Hematopoietic multipotent progenitor cell treated with erythropoietin and hydrocortisone succinate and interleukin-3 and kit ligand, for 17 days (in vitro differentiated cells): ENCODE data around the gene RALB.
"Not testable (repeated sequence)": the region's sequence is repeated elsewhere in the genome, so short reads cannot be mapped to it uniquely, and the experiment has no call there.

ENCODE experiments used
- DNase-seq: peaks from one replicate; pipeline ENCODE4 v3.0.0-alpha.2; 2015; ENCODE audit warnings: low spot score

Gene RALB

DNA sequence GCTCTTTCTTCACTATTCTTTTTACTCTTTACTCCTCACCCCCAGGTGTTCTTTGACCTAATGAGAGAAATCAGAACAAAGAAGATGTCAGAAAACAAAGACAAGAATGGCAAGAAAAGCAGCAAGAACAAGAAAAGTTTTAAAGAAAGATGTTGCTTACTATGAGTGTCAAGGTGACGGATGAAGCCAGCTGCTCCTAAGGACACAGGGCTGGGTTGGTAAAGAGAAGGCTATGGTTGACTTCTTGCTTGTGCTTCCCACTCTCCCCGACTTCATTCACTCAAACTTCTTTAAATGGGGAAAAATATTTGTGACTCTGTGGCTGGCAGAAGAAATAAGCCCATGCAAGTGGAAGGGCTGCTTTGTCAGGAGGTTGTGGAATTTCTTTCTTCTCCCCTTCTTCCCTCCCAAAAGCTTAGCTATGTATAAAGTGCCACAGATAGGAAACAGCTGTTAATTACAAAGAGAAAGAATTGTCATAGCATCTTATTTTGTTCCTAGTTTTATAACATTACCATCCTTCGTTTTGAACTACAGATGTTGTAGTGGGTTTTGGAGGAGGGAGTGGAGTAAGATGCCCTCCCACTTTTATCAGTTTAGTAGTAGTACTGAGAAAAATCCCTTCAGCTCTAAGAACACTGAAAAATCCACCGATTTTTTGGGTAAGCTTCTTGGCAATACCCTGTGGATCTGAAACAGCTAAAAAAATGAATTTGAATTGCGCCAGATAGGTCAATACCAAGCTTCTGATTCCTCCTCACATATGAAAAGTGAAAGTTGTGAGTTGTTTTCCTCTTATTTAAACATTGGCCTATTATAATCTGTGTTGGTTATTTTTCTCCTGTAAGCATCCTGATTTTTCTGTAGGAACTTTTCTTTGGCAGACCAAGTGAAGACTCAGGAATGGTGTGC lies 40.7 kb downstream of the RALB start:
- DNase-seq = no peak

DNA sequence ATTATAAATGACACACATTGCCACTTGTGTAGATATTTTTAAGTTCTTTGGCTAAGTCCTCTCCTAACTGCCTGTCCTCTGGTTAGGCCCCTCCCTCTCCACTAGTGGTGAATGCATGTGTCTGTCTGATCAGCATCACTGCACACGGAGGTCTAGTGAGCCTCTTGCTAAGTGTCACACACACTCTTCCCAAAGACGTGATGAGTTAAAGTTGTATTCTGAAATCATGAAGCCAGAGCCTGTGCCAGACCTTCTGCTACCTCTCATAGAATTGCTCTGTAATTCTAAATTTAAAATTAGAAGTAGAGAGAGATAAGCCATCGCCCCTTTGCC lies 41.3 kb downstream of the RALB start:
- DNase-seq = no peak

DNA sequence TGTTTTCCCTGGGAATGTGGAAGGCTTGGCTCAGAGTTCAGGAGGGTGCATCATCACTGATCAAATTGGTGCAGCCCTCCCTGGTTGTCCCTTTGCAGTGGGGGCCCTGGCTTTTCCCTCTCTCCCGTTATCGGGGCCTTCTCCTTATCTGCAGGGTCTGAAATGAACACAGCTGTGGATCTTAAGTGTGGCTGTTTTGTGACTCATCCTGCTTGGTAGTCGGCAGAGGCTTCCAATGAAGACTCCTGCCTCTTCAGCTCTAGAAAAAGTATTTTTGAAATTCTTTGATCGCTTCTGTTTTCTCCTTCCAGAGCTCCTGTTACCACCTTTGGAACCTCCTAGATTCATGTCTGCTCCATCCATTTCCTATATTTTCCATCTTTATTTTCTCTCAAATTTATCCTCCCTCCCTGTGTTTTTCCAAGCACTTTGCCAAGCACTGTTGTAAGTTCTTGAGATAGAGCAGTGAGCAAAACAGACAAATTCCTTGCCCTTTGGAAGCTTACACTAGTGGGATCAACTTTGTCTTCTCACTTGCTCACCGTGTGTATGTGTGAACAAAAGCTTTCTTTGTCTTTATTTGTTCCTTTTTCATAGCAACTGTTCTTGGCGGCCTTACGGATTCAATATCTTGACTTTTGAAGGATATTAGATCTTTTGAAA lies 45.7 kb downstream of the RALB start:
- DNase-seq = no peak

DNA sequence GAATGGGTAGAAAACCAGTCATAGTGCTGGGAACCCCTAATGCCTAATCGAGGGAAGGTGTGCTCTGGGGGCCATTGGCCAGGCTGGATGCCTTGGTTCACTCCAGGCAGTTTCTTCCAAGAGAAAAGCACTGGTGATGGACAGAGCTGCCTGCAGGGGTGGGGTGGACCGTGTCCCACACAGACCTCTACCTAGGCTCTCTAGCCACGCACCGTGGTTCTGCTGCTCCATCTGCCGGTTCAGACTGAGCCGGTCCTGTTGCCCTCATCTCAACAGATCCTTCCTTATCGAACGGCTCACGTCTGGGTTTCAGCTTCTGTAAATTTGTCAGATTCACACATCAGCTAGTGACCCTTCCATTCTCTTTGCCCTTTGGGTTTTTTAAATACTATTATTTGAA lies 46.4 kb downstream of the RALB start:
- DNase-seq = no peak

DNA sequence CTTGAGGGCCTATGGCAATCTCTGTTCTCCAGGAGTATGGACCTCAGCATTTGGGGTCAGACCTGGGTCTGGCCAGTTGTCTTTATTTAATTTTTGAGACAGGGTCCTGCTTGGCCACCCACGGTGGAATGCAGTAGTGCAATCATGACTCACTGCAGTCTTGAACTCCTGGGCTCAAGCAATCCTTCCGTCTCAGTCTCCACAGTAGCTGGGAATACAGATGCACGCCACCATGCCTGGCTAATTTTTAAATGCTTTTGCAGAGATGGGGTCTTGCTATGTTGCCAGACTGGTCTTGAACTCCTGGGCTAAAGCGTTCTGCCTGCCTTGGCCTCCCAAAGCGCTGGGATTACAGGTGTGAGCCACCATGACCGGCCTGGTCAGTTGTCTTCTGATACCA lies 46.9 kb downstream of the RALB start:
- no peak for DNase-seq

DNA sequence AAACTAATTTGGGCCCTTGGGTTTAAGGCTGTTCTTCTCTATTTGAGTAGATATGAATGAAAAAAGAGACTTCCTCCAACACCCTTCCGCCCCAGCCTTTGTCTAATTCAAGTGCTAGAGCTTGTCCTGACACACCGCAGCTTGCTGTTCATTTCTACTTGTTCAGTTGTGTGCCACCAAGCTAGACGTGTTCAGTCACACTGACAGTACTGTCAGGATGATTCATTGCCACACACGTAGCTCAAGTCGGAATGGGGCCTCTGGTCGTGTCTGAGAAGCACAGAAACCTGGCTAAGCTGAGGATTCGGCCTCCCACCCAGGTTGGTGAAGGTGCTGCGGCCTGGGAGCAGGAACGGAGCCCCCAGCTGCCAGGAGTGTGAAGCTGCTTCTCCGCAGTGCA lies 47.7 kb downstream of the RALB start:
- DNase-seq = no peak

DNA sequence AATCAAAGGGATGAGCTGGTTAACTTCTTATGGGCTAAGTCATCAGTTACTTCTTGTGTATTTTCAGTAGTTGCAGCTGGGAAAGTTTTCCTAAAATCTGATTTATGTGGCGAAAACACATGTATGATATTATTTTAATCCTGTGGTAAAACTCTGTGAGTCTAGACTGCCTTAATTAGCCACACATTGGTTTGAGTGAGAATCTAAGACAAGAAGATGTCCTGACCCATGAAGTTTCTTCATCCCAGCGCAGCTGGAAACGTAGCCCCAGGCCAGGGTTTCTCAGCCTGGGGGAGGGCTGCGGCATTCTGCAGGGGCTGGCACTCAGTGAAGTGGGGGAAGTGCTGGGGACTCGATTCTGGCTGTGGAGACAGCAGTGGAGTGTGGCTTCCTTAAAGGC lies 48.6 kb downstream of the RALB start:
- DNase-seq = no peak

DNA sequence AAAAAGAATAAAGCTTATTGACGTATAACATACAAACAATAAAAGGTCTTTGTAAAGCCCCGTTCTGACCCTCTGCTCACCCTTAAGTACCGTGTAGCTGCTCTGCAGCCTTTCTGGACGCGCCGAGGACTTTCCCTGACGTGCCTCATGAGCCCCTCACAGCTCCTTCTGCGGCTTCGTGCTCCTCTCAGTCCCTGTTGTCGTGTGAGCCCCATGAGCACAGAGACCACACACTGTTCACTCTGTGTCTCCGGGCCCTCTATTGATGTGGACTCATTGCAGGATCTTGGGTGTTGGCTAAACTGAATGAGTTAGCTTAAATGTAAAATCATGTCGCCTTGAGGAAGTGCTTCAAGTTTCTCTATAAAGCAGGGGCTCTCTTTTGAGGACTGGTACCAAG lies 49.6 kb downstream of the RALB start:
- DNase-seq = no peak

DNA sequence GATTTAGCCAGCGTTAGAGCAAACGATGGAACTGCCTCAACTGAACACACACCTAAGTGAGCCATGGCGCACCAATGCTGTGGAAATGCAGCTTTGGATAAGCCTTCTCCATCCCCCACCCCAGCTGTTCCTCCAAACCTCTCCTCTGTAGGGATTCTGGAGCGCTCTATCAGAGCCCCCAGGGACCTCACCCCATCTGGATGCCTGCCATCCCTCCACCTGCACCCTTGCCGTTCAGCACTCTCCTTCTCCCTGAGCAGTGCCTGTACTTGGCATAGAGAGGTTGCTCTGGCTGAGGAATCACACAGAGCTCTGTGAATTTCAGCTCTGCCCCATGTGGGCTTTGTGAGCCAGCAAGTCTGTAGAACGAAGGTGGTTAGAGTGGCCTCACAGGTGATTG lies 50.5 kb downstream of the RALB start:
- no peak for DNase-seq

DNA sequence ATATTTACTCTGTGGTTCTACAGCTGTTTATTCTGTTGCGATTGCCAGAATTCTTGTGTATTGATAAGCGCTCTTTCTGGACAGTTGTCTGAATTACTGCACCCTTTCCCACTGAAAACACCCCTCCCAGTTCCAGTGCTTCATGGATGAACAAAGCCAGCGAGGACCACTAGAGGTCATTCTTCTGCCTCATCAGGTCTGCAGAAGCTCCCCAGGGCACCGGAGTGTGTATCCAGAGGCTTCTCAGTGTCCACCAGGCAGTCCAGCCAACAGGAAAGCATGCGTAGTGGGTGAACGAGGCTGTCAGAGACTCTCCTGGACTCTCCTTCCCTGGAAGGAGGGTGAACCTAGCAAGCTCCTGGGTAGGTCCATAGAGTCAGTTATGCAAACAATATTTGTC lies 52.6 kb downstream of the RALB start:
- no peak for DNase-seq

DNA sequence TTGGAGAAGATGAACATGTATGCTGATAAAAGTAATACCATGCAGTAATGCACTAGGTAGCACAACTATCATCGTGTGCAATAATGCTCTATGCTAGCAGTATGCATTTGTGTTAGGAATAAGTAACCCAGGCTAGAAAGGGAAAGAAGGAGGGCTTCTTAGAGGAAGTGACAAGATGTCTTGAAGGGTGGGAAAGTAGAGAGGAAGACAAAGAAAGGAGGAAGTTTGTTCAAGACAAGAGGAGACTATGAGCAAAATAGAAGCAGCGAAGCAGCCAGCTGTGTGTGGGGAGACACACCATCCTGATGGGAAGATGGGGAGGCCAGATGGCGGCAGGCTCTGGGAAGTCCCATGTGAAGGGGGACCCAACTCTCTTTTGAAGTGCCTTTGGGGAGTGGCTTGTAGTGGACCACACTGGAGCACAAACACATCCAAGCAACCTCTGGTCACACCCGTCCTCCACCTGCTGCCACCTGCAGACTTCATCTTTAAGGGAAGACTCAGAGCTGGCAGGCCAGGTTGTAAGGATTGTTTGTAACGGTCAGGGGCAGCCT lies 53.4 kb downstream of the RALB start:
- no peak for DNase-seq

DNA sequence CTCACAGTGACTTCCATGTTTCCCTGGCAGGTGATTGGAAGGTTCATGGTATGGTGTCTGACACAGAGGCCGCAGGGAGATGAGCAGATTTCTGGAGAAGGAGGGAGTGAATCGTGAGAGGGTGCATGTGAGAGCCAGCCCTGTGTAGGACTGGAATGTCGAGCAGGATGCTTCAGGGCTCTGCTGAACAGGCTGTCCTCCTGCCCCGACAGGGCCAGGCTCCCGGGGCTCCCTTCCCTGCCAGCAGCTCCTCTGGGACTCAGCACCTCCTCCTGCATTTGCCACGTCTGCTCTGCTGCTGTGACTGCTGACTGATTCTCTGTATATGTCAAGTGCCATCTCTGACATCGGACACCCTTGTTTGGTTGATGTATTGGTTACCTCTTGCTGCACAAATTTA lies 54.8 kb downstream of the RALB start:
- DNase-seq = no peak

DNA sequence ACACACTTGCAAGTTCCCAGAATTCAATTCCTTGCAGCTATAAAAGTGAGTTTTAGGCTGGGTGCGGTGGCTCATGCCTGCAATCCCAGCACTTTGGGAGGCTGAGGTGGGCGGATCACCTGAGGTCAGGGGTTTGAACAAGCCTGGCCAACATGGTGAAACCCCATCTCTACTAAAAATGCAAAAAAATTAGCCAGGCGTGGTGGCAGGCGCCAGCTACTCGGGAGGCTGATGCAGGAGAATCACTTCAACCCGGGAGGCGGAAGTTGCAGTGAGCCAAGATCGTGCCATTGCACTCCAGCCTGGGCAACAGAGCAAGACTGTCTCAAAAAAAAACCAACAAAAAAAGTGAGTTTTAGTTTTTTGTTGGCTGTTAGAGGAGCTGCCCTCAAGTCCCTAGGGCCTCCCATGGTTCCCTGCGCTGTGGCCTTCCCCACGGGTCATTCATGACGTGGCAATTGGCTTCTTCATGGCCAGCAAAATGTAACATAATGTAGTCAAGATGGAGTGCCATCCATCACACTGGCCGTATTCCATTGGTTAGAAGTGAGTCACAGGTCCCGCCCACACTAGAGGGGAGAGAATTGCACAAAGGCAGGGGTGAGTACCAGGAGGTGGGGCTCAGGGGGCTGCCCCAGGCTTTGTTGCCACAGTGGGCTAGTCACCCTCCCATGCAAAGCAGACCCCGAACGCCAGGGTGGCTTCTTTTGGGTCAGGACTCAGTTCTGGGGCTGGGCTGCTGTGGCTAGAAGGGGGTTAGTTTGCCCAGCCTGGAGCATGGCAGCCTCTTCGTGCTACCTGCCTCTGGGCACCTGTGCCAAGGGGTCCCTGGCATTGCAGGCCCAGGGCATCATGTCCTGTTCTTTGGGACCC lies 55.6 kb downstream of the RALB start:
- no peak for DNase-seq

DNA sequence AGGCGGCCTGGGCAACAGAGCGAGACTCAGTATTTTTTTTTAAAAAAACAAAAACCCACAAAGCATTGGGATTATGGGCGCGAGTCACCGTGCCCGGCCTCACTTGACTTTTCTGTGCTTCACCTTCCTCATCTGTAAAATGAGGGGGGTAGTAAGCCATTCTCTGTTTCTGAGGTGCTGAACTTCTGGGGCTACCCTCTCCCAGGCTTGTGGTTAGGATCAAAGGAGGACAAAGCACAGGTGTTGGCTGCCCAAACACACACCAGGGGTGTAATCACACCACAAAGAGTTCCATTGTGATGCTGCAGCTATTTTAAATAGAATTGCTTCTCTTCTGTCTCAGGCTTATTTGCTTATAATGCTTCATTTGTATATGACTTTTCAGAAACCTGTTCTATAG lies 57.5 kb downstream of the RALB start:
- DNase-seq = no peak

DNA sequence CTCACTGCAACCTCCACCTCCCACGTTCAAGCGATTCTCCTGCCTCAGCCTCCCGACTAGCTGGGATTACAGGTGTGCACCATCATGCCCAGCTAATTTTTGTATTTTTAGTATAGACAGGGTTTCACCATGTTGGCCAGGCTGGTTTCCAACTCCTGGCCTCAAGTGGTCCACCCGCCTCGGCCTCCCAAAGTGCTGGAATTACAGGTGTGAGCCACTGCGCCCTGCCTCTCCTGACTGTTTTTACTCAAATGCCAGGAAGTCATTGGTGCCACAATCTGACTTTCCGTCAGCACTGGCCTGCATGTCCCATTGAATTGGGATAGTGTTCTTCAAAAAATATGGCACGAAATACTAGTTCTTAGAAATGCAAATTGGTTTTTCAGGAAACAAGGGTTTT lies 58.2 kb downstream of the RALB start:
- not testable (repeated sequence) for DNase-seq

DNA sequence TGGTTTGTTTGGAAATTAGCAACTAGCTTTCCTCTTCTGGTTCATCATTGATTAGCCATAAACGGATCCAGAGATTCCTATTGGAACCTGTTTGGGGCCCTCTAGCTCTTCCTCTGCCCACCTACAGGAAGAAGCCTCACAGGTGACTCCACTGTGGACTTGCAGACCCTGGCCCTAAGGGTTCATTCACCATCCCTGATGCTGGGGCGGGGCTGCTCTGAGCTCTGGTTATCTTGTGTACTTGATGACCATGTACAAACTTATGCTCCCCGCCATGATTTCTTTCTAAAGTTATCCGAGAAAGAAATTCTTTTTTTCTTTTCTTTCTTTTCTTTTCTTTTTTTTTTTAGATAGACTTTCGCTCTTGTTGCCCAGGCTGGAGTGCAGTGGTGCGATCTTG lies 59.4 kb downstream of the RALB start:
- no peak for DNase-seq

DNA sequence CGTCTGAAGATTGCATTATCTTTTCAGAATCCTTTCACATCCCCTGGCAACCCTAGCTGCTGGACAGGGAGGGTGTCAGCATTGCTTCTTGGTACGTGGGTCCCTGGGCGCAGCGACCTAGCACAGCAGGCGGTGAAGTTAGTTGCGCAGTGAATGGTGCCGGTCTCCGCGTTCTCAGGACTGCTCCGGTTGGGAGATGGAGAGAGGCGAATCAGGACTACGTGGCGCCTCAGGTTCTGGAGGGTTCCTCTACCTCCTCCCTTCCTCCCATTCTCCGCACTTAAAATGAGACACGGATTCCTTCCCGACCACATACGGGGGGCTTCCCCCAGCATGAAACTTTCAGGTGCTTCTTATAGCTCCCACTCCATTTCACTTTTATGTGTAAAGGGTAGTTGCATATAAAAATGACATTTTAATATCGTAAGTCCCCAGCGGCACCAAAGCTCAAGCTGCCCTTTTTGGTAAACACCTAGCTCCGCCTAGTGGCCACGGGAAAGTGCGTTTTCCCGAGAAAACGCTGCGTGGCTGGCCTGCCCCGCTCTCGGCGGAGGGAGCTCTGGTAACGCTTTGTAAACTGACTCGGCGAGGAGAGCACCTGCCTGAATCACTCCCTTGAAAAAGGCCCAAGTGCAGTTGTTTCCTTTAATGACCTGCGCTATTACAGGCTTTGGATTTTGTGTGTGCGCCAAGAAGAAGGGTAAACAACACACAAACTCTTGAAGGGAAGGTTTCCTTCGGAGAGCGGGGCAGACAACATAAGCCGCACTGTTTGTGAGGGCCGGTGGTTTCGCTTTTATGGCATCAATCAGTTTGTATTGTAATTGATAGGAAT lies 60.4 kb downstream of the RALB start:
- DNase-seq = peak; percentile 18

DNA sequence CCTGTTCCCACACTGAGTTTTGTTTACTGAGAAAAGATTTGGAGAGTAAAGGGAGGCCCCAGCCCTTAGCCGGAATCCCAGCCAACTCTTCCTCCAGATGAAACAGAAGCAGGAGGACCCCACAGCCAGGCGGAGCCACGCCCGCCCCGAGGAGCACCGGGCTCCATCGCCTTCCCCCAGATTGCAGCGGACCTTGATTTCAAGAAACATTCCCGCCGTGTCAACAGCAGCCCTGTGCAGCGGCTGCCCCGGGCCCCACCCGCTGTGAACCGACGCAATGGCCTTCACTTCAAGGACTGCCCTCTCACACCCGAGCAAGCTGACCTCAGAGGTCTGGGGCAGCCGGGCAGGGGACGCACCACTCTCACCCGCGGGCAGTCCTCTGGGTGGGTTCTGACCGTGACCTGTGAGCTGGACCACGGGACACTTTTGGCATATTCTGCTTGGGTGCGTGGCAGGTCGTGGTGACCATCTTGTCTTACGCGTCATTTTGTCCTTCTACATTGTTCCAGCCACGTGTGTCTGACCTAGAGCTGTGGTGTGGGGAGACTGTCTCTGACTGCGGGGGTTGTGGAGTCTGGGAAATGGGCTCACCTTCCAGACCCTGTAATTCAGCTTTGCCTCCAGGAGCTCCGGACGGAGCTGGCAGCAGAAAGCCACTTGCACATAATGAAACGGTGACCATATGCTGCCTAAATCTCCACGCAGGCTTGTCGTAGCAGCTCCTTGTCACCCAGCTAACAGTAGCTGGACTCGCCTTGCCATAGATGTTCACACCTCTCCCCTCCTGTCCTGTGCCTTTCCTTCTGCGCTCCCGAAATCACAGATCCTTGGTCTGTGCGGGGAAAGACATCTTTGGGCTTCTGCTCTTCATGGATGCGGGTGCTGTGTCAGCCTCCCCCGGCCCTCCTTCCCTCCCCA lies 61.3 kb downstream of the RALB start:
- DNase-seq = no peak

DNA sequence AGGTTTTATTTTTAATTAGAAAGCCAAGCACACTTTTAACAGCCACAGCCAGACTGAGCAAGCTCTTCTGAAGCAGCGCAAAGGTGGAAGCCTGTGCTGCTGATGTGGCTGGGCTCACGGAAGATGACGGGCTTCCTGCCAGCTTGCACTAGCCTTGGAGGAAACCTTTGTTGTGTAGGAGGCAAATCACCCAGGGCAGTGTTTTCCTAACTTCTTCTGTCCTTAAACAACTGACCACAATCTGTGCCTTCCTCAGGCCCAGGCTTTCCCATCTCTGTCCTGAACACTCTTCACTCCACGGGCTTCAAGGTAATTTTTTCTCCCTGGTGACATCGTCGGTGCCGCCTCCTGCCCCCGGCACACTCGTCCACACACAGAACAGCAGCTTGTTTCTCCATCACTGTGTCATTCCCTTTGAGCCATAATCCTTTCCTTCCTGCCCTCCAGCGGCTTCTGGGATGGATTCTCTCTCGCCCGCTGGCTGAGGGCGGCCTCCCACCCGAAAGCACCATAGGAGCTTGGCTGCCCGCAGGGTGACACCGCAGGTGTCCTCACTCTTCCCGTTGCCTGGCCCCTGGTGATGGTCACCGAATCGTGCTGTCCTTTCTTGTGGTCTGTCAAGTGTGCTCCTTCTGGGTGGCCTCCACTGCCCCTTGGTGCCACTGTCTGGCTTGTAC lies 62.2 kb downstream of the RALB start:
- no peak for DNase-seq
